Keratinocyte (primary cell): Measurements from ENCODE around the gene ZBTB43. TPM values are rescaled to one million over a fixed set of nuclear protein-coding genes. Genes with fewer than 3 reads are reported as not detected.

ENCODE experiments used
- DNase-seq: peaks from one replicate; pipeline ENCODE4 v3.0.0-alpha.2; 2011; ENCODE audit warnings: low read depth, missing footprints, low spot score
- FAIRE-seq: peaks from 2 replicates; lab custom pipeline; 2011; peaks lifted over from hg19 to GRCh38; lab: Jason Lieb, UNC
- H2AFZ ChIP-seq: 2 replicates; pipeline ENCODE4 v1.6.0; 2012; ENCODE audit warnings: low read length, control low read depth, inconsistent platforms; ENCODE audit not compliant: control insufficient read depth
- H3K27ac ChIP-seq: 2 replicates; pipeline ENCODE4 v1.5.1; 2011; ENCODE audit warnings: low read length; ENCODE audit not compliant: control insufficient read depth, insufficient read depth
- H3K27me3 ChIP-seq: 3 replicates; pipeline ENCODE4 v1.6.0; 2011; ENCODE audit warnings: low read length; ENCODE audit not compliant: control insufficient read depth, insufficient read depth; ENCODE audit errors: extremely low read depth
- H3K36me3 ChIP-seq, 2 experiments: 2 replicates in 1 of 2; 3 replicates in 1 of 2; pipeline ENCODE4 v1.5.1; 2011; ENCODE audit warnings: low read length in 2 of 2, mild to moderate bottlenecking in 1 of 2; ENCODE audit not compliant: control insufficient read depth in 2 of 2, insufficient read depth in 2 of 2; ENCODE audit errors: extremely low read depth in 1 of 2
- H3K4me1 ChIP-seq: 3 replicates; pipeline ENCODE4 v1.5.1; 2011; ENCODE audit warnings: low read length; ENCODE audit not compliant: control insufficient read depth, insufficient read depth; ENCODE audit errors: extremely low read depth
- H3K4me2 ChIP-seq: 3 replicates; pipeline ENCODE4 v1.6.0; 2011; ENCODE audit warnings: low read depth, low read length; ENCODE audit not compliant: control insufficient read depth, insufficient read depth; ENCODE audit errors: extremely low read depth
- H3K4me3 ChIP-seq, 3 experiments: fragments of 200-600 bp in 1 of 3; sonication (generic) in 1 of 3; 2 replicates in 2 of 3; 3 replicates in 1 of 3; pipeline ENCODE4 v1.5.1; 2011 to 2016; ENCODE audit warnings: low read length in 3 of 3, mild to moderate bottlenecking in 3 of 3, control low read depth in 2 of 3, inconsistent platforms in 1 of 3, low read depth in 1 of 3, mixed read lengths in 1 of 3, mixed run types in 1 of 3, moderate library complexity in 1 of 3; ENCODE audit not compliant: control insufficient read depth in 2 of 3, insufficient read depth in 2 of 3; ENCODE audit errors: extremely low read depth in 1 of 3
- H3K79me2 ChIP-seq: 2 replicates; pipeline ENCODE4 v1.6.0; 2012; ENCODE audit warnings: low read length; ENCODE audit not compliant: control insufficient read depth, insufficient read depth
- H3K9ac ChIP-seq: 3 replicates; pipeline ENCODE4 v1.6.0; 2011; ENCODE audit warnings: low read length; ENCODE audit not compliant: control insufficient read depth, insufficient read depth; ENCODE audit errors: extremely low read depth
- H3K9me1 ChIP-seq: 3 replicates; pipeline ENCODE4 v1.6.0; 2011; ENCODE audit warnings: low read length; ENCODE audit not compliant: control insufficient read depth, insufficient read depth; ENCODE audit errors: extremely low read depth
- H3K9me3 ChIP-seq: 2 replicates; pipeline ENCODE4 v1.5.1; 2012; ENCODE audit warnings: low read depth, low read length; ENCODE audit not compliant: control insufficient read depth
- H4K20me1 ChIP-seq: 3 replicates; pipeline ENCODE4 v1.6.0; 2011; ENCODE audit warnings: low read length; ENCODE audit not compliant: control insufficient read depth, insufficient read depth; ENCODE audit errors: extremely low read depth
- CTCF ChIP-seq, 3 experiments: IDR thresholded peaks in 1 of 3; conservative IDR thresholded peaks in 1 of 3; optimal IDR thresholded peaks in 1 of 3; 2 replicates in 2 of 3; 3 replicates in 1 of 3; pipeline versions ENCODE3 to v1.5.1; 2011; ENCODE audit warnings: low read length in 3 of 3, mild to moderate bottlenecking in 3 of 3, moderate library complexity in 2 of 3, control low read depth in 1 of 3, inconsistent platforms in 1 of 3; ENCODE audit not compliant: insufficient read depth in 2 of 3; ENCODE audit errors: extremely low read depth in 1 of 3
- EZH2 ChIP-seq: IDR thresholded peaks from one replicate; pipeline ENCODE4 v1.6.1; 2012; ENCODE audit warnings: inconsistent platforms, mild to moderate bottlenecking, low read length, moderate library complexity
- dilution Hi-C: fragments of 300-500 bp; cut with MboI; formaldehyde crosslinking; loops from one replicate; pipeline ENCODE4 v1.7.0; 2020; ENCODE audit warnings: low sequenced_read_pairs; ENCODE audit not compliant: extremely low pct_ligation_motif_present
- polyA plus RNA-seq, 5 experiments: library from polyadenylated mRNA; depleted of rRNA in 3 of 5; stranded (reverse) in 3 of 5; stranded (forward) in 1 of 5; unstranded in 1 of 5; fragments of >200 nt; gene quantifications; 1 replicate in 1 of 5; 2 replicates in 3 of 5; 3 replicates in 1 of 5; pipeline versions ENCODE4 v1.2.1 to v1.2.3, GENCODE V29; 2011 to 2012; ENCODE audit warnings: missing spikeins in 2 of 5, low read depth in 1 of 5, low replicate concordance in 1 of 5

The ZBTB43 gene
- polyA plus RNA-seq, 1 donor (not counting 4 experiments of a cell fraction or from before 2014, with no cell fraction given), result 24.3 TPM

DNA sequence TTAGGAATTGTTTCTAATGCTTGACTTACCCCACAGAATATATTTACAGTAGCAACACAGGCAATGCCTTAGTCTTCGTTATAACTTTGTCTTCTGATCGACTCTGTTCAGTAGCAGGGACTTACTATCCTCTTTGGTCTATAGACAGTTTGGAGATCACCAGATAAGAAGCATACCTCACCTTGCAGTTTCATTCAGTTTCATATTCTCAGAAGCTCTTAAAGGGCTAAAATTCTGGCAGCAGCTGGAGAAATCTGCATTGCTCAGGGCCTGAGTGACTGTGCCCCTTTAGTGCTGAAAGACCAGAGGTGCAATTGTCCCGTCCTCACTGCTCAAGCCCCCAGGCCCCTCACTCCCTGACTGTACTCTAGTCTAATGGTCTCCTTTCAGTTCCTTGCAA lies 26.0 kb downstream of the ZBTB43 start:
- Histone ChIP-seq H3K9ac (no peak overlapping the region), H2AFZ (no peak overlapping the region), H3K9me3 (no peaks in the 10 kb centered on the region), H3K4me2 (no peak overlapping the region), H3K4me3 (no peak overlapping the region), H3K36me3 (peaks cover 16 to 17% of the 10 kb centered on the region in 2 experiments), H3K9me1 (no peaks in the 10 kb centered on the region), H3K27ac (no peak overlapping the region), H3K79me2 (peaks cover 11% of the 10 kb centered on the region), H4K20me1 (no peaks in the 10 kb centered on the region), H3K27me3 (no peaks in the 10 kb centered on the region), H3K4me1 (no peaks in the 10 kb centered on the region)
- dilution Hi-C loops, result no loop called here
- DNase-seq (no peak), FAIRE-seq (no peak)
- TF ChIP-seq EZH2 (no peak), CTCF (optimal IDR thresholded peaks at IDR 0.05 in 1 of 3, IDR thresholded peaks at IDR 0.05 in 1 of 3, conservative IDR thresholded peaks at IDR 0.05 in 1 of 3; ENCODE audit: extremely low read depth in 1 of 3, insufficient read depth in 2 of 3, low read length in 3 of 3) (no peak)

- dilution Hi-C loops, result no loop called here
- DNase-seq, result no peak
- H3K4me3 ChIP-seq, result no peak overlapping the region
- FAIRE-seq, result no peak
- H3K4me1 ChIP-seq, result no peaks in the 10 kb centered on the region
- H3K27me3 ChIP-seq, result no peaks in the 10 kb centered on the region
- no peak overlapping the region for H3K4me2 ChIP-seq
- no peak overlapping the region for H3K9ac ChIP-seq
- no peaks in the 10 kb centered on the region for H3K9me3 ChIP-seq
- peaks cover 10% of the 10 kb centered on the region for H3K79me2 ChIP-seq
- H3K27ac ChIP-seq, result no peak overlapping the region
- H2AFZ ChIP-seq, result no peak overlapping the region
- H3K36me3 ChIP-seq, result peaks cover 17 to 20% of the 10 kb centered on the region in 2 experiments
- H4K20me1 ChIP-seq, result no peaks in the 10 kb centered on the region
- TF ChIP-seq CTCF (optimal IDR thresholded peaks at IDR 0.05 in 1 of 3, IDR thresholded peaks at IDR 0.05 in 1 of 3, conservative IDR thresholded peaks at IDR 0.05 in 1 of 3; ENCODE audit: extremely low read depth in 1 of 3, insufficient read depth in 2 of 3, low read length in 3 of 3) (no peak), EZH2 (no peak)
- no peaks in the 10 kb centered on the region for H3K9me1 ChIP-seq
These were observed 27.6 kb downstream of the ZBTB43 start for GRCh38 chr9:126832440-126832839.
